Heart left ventricle (tissue), 16 donors: ENCODE results near the gene TCF7. TPM values are rescaled to one million over a fixed set of nuclear protein-coding genes. Genes with fewer than 3 reads are reported as not detected.
A peak's percentile ranks its signal among the peaks of the same experiment; 100 is the strongest.

ENCODE experiments used
- ATAC-seq, 4 donors: fragments of 200-7000 bp; cut with Tn5 transposase; one replicate each; pipeline ENCODE4 v1.9.1; 2020 to 2022; ENCODE audit warnings: moderate library complexity in 4 of 4, mild to moderate bottlenecking in 3 of 4, moderate number of reproducible peaks in 1 of 4
- DNase-seq, 5 donors: peaks; one replicate each; pipeline ENCODE4 v3.0.0-alpha.2; 2020
- H3K27ac ChIP-seq, 12 donors: fragments of 200-600 bp; sonication (generic) in 4 of 12; one replicate each; pipeline versions ENCODE4 v1.5.0 to v1.8.0; 2016 to 2022; ENCODE audit warnings: mild to moderate bottlenecking in 2 of 12
- H3K27me3 ChIP-seq, 9 donors: fragments of 200-600 bp; sonication (generic) in 2 of 9; one replicate each; pipeline versions ENCODE4 v1.5.1 to v1.8.0; 2016 to 2022; ENCODE audit warnings: mild to moderate bottlenecking in 3 of 9
- H3K36me3 ChIP-seq, 9 donors: fragments of 200-600 bp; sonication (generic) in 2 of 9; one replicate each; pipeline versions ENCODE4 v1.5.0 to v1.8.0; 2018 to 2022; ENCODE audit warnings: mild to moderate bottlenecking in 2 of 9
- H3K4me1 ChIP-seq, 12 donors: fragments of 200-600 bp; sonication (generic) in 4 of 12; one replicate each; pipeline versions ENCODE4 v1.5.0 to v1.8.0; 2016 to 2022; ENCODE audit warnings: mild to moderate bottlenecking in 3 of 12
- H3K4me3 ChIP-seq, 12 donors: fragments of 200-600 bp; sonication (generic) in 4 of 12; one replicate each; pipeline versions ENCODE4 v1.5.0 to v1.8.0; 2017 to 2022; ENCODE audit warnings: mild to moderate bottlenecking in 9 of 12, moderate library complexity in 4 of 12
- H3K9me3 ChIP-seq, 12 donors: fragments of 200-600 bp; sonication (generic) in 4 of 12; one replicate each; pipeline versions ENCODE4 v1.5.0 to v1.8.0; 2016 to 2022; ENCODE audit warnings: mild to moderate bottlenecking in 1 of 12
- POLR2A ChIP-seq, 2 donors: fragments of 450-650 bp; IDR thresholded peaks; one replicate each; pipeline ENCODE4 v1.6.1; 2017; ENCODE audit warnings: antibody characterized with exemption in 2 of 2, mild to moderate bottlenecking in 2 of 2, moderate library complexity in 2 of 2
- WGBS, 4 donors: extraction: QIAGEN DNeasy Blood & Tissue Kit in 2 of 4; methylation state at CpG; one replicate each; pipeline versions ENCODE4 v1.1.5 to v1.1.7; 2013 to 2018; 5-methylcytosine and 5-hydroxymethylcytosine counted together
- intact Hi-C, 10 donors: fragments of 100-400 bp; cut with DNase I; formaldehyde crosslinking; loops; one replicate each; pipeline versions ENCODE4 v1.11.1 to v1.14.2; 2022
- polyA plus RNA-seq, 2 donors: library from polyadenylated mRNA; stranded (reverse); fragments of 200-250 nt; gene quantifications; one replicate each; pipeline ENCODE4 v1.2.3, GENCODE V29; 2013
- total RNA-seq, 9 donors: library from RNA; depleted of rRNA in 2 of 9; stranded (reverse); fragments of >200 nt in 2 of 9; fragmentation: NEBNext Ultra II Directional in 3 of 9; extraction: Animal tissue kit (Norgen Biotek cat#: 25700) in 3 of 9; gene quantifications; one replicate each; pipeline versions ENCODE4 v1.1.0 to v1.2.4, GENCODE V29; 2016 to 2023
- TF ChIP-seq, protein P1 (sequence below), 12 donors: fragments of 200-600 bp; sonication (generic) in 4 of 12; IDR thresholded peaks; one replicate each; pipeline versions ENCODE4 v1.5.0 to v1.8.0; 2018 to 2022; ENCODE audit warnings: antibody characterized with exemption in 12 of 12, mild to moderate bottlenecking in 5 of 12
- donor health status: ischemic (EF 13 %, LVEDD 7.1; RV severe dilation, severe dysfunction).
- donor health status: healthy with polysubstance abuse.
- donor health status: DM: no; HTN: yes; CAD: no.
- donor health status: DM: no; HTN: no; CAD: no.
- donor health status: ischemic (EF 25% LVEDD 6.9; RV normal size, moderate dysfunction).
- donor health status: ischemic (EF 25% LVEDD 5.7; RV mildly dilated, moderate dysfunction).
- donor health status: healthy.
- donor health status: DM: yes; HTN: yes; CAD: no.
- donor health status: ischemic (EF 35%, LVEDD 5.7; RV mildly dilated, moderate dysfunction).
- donor health status: nonischemic (EF 11% LVEDD 7.7; RV severe dilation, severe dysfunction).
- donor health status: DM: yes; HTN: yes; CAD: no.
- donor health status: PGD.
- donor health status: ischemic (EF 29% LVEDD 5.4; RV normal size, mild dysfunction).
- donor health status: nonischemic (EF 23%, LVEDD 6.1; RV moderate dilation, normal function).

The TCF7 gene
- total and polyA plus RNA-seq, 11 donors = 0.79 to 5.2 (median 1.9) TPM

DNA sequence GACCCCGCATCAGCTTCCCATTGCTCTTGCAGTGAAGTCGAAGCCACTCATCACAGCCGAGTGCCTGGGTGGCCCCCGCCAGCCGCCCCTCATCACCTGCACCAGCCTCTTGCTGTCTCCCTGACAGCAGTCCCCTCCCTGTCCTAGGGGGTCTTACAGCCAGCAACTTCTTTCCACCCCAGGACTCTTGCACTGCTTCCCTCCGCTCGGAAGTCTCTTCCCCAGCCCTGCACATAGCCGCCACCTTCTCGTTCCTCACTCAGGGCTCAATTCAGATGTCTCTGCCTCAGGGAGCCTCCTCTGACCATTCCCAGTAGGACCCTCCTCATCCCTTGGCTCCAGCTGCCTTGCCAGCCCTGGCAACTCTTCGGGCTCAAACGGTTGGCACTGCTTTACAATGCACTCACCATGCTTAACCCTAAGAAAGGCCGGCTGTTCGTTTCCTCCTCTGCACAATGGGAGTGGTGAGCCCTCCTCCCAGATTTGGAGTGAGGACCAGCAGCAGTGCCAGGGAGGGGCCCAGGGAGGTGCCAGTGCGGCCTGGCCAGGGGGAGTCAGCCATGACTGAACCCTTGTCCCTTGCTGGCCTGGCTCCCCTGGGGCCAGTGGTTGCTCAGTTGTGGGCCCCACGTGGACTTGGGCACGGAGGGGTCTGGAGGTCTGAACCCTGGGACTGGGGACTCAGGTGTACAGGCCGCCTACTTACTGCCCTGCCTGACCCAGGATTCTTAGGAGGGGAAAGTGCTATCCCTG, 6.1 kb downstream of the TCF7 start:
- WGBS, 4 donors = 91 to 93% (median 92%) methylated on average over 16 to 17 of the region's 17 CpGs
- ATAC-seq = no peak
- H3K27ac ChIP-seq = peak overlapping the region in 1 of 12 donors; percentile 58

DNA sequence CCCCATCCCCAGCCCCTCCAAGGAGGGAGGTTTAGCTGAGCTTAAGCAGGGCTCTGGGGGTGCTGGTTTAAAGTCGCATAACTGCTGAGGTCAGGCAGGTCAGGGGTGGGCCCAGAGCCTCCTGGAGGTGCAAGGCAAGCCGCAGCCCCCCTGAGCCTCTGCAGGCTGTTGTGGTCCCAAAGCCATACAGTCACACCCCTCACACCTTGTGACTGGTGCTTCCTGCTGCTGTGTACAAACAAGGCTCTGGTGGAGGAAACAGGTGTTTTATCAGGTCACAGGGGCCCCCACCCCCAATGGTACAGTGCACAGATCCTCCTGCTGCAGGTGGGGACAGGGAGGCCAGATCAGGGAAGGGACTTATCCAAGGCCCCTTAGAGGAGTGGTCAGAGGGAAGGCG, 8.0 kb downstream of the TCF7 start:
- Histone ChIP-seq H3K4me3 (peak overlapping the region in 1 of 12 donors; percentile 17), H3K27ac (peak overlapping the region in 1 of 12 donors; percentile 48), H3K36me3 (no peaks in the 10 kb centered on the region), H3K27me3 (no peaks in the 10 kb centered on the region), H3K9me3 (no peaks in the 10 kb centered on the region), H3K4me1 (peaks cover 0 to 45% (median 29%) of the 10 kb centered on the region in 12 donors)
- intact Hi-C loops = no loop called here
- ATAC-seq (no peak), DNase-seq (no peak)
- WGBS, 4 donors = 87 to 92% (median 89%) methylated on average over 1 to 3 of the region's 3 CpGs
- TF ChIP-seq POLR2A (IDR thresholded peaks at IDR 0.05) = no peak
- TF ChIP-seq, protein P1, sequence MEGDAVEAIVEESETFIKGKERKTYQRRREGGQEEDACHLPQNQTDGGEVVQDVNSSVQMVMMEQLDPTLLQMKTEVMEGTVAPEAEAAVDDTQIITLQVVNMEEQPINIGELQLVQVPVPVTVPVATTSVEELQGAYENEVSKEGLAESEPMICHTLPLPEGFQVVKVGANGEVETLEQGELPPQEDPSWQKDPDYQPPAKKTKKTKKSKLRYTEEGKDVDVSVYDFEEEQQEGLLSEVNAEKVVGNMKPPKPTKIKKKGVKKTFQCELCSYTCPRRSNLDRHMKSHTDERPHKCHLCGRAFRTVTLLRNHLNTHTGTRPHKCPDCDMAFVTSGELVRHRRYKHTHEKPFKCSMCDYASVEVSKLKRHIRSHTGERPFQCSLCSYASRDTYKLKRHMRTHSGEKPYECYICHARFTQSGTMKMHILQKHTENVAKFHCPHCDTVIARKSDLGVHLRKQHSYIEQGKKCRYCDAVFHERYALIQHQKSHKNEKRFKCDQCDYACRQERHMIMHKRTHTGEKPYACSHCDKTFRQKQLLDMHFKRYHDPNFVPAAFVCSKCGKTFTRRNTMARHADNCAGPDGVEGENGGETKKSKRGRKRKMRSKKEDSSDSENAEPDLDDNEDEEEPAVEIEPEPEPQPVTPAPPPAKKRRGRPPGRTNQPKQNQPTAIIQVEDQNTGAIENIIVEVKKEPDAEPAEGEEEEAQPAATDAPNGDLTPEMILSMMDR (IDR thresholded peaks at IDR 0.05) = no peak

More for the DNA sequence above, 6.1 kb downstream of the TCF7 start:
- Histone ChIP-seq H3K4me1 (peaks cover 0 to 25% (median 13%) of the 10 kb centered on the region in 12 donors), H3K4me3 (no peak overlapping the region), H3K36me3 (no peaks in the 10 kb centered on the region), H3K27me3 (peaks cover 0 to 5% (median 0%) of the 10 kb centered on the region in 9 donors), H3K9me3 (no peaks in the 10 kb centered on the region)
- no peak for DNase-seq
- intact Hi-C loops = no loop called here
- TF ChIP-seq, protein P1 (IDR thresholded peaks at IDR 0.05) = no peak
- no peak for TF ChIP-seq POLR2A (IDR thresholded peaks at IDR 0.05)

DNA sequence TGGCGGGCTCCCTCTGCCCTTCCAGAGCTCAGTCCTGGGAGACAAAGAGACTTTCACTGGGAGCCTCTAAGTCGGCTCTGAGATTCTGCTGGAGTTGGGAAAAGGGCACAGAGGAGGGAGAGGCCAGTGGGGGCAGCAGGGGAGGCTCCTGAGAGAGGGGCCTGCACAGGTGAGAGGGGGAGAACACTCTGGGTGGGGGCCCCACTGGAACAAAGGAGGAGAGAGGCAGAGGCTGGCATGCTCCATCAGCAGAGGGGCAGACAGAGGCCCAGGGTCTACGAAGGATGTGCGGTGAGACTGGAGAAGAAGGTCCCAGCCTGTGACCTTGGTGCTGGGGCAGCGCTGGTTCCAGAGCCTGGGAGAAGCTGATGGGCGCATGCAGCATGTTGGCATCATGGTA, 8.9 kb downstream of the TCF7 start:
- peak overlapping the region in 1 of 12 donors; percentile 48 for H3K27ac ChIP-seq
- peaks cover 0 to 45% (median 33%) of the 10 kb centered on the region in 12 donors for H3K4me1 ChIP-seq
- intact Hi-C loops = no loop called here
- no peaks in the 10 kb centered on the region for H3K36me3 ChIP-seq
- no peak overlapping the region for H3K4me3 ChIP-seq
- no peaks in the 10 kb centered on the region for H3K27me3 ChIP-seq
- no peak for ATAC-seq
- WGBS, 4 donors = 94 to 98% (median 95%) methylated on average over 6 of the region's 6 CpGs
- no peak for DNase-seq
- TF ChIP-seq POLR2A (IDR thresholded peaks at IDR 0.05) = no peak
- TF ChIP-seq, protein P1 (IDR thresholded peaks at IDR 0.05) = no peak
- H3K9me3 ChIP-seq = no peaks in the 10 kb centered on the region

DNA sequence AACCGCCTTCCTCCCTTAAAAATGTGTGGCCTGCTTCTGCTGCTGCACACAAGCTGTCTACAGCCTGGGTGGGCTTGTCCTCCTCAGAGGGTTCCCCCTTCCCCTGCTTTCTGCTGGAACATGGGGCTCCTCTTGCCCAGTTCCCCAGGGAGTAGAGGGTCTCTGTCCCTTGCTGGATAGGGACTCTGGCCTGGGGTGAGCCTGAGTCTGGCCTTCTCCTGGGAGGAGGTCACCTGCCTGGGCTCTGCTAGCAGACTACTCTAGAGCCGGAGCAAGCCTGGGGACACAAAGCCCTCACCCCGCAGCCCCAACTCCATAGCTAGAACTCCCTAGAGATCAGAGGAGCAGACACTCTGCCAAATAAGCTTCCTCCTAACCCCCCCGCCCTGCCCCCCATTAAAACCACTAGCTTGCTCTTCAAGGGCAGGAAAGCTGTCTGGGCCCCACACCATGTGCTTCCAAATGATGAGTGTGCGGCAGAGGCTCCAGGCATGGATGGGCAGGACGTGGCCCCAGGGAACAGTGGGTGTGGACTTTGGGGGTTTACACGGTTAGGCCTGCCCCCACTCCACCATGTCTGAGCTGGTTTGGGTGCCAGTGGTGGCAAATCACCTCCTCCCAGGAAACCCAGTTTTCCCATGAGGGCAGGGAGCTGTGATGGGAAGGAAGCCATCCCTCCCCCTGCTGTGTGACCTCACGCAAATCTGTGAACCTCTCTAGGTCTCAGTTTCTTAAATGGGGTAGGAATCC, 10.0 kb downstream of the TCF7 start:
- no peaks in the 10 kb centered on the region for H3K27me3 ChIP-seq
- peak overlapping the region in 1 of 12 donors; percentile 1 for H3K4me3 ChIP-seq
- peak overlapping the region in 10 of 12 donors; percentile 15 to 78 (median 64) for H3K27ac ChIP-seq
- H3K36me3 ChIP-seq = peaks cover 0 to 7% (median 0%) of the 10 kb centered on the region in 9 donors
- 81 to 92% (median 83%) methylated on average over 6 to 8 of the region's 8 CpGs for WGBS, 4 donors
- no peaks in the 10 kb centered on the region for H3K9me3 ChIP-seq
- no peak for ATAC-seq
- no peak for DNase-seq
- TF ChIP-seq, protein P1 (IDR thresholded peaks at IDR 0.05) = no peak
- TF ChIP-seq POLR2A (IDR thresholded peaks at IDR 0.05) = no peak
- intact Hi-C loops = no loop called here
- H3K4me1 ChIP-seq = peaks cover 0 to 56% (median 35%) of the 10 kb centered on the region in 12 donors
